SKM-1 (cell line): ENCODE measurements around the gene TBX19.

Source experiments
- DNase-seq: peaks from one replicate; lab custom pipeline; 2025; ENCODE audit not compliant: unreplicated experiment; lab: John Stamatoyannopoulos, UW

Gene TBX19

DNA sequence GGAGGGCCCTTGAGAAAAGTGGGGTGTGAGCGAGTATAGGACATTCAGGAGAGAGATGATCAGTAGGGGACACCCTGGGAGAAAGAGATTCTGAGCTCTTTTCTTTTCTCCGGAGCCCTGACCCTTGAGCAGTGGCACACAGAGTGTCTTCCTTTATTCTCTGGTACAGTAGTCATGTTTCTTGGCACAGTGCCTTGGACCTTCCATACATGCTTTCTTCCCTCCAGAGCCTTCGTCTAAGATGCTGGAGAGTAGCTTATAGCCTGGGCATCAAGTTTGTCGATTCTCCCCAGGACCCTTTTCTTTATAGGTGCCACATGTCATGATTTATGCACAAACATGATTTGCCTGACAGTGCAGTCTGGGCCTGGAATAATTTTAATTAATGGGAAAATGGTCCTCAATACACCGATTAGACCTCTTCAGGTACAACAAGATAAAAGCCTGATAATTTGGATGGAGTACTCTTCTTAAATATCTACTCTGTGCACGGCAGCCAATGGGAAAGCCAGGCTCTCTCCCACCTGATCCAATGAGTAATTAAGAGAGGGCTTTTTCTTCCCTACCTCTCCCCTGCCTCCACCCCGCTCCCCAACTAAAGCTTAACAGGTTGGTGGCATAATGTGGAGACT, at the start of gene TBX19:
TBX19 (plus strand) TSS at position 582 of the 632 bp plus-strand sequence. CDS start 214 bp downstream, outside the sequence.
- DNase-seq, result no peak

DNA sequence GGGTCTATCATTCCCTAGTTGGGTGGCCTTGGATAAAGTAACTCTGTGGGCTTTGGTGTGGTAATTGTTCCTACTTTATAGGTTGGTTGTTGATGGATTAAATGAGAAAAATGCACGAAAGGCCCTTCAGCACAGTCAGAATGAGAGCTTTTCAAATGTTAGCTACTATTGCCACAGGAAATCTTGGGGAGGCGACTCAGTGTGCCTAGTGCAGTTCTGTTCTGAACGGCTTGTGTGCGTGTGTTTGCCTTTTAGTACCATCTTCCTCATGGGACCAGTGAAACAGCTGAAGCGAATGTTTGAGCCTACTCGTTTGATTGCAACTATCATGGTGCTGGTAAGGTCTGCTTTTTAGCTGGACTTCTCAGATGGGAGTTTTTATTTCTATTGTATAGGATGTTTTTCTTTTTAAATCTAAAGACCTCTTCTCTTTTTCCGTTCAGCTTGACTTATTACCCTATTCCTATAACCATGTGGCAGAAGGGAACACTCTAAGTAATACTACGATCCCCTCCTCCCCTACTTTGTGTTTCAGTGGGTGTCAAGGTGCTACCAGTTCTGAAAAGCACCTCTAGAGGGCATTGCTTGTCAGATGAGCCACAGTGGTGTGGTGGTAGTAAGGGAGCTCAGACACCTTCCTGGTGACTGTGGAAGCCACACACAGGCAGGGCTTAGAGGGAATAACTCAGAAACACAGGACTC, 45.7 kb upstream of the TBX19 start:
- peak; percentile 84 for DNase-seq

DNA sequence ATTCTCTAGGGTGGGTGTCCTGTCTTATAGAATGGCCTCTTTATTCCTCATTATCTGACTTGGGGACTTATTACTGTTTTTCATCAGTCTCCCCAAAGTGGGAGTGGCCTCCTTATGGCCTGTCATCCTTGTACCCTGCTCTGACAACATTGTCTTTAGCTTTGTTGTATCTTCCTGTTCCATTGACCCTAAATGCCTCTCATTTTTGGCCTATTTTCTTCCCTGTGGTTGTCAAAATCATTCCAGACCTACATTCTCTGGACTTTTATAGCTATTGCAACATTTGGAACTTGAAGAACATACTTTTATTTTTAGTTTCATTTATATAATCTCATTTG, 45.2 kb upstream of the TBX19 start:
- no peak for DNase-seq

DNA sequence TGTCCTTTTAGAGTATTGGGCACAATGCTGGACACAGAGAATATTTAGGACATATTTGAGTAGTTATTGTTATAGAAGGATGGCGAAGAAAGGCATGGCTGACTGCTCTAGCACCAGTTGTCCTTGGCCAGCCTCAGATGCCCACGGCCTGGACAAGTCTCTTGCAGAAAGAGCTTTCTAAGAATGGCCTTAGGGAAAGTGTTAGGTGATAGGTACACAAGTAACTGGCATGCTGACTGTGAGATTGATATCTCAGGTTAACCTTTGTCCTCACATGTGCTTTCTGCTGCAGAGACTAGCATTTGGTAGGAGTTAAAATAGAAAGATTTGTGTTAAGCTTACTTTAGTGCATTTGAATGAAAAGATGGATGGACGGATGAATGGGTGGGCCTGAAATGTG, 44.7 kb upstream of the TBX19 start:
- DNase-seq, result no peak

GRCh38 chr1:168236836-168237611, 43.7 kb upstream of the TBX19 start:
- DNase-seq, result no peak

GRCh38 chr1:168243198-168243597, 37.5 kb upstream of the TBX19 start:
- no peak for DNase-seq

DNA sequence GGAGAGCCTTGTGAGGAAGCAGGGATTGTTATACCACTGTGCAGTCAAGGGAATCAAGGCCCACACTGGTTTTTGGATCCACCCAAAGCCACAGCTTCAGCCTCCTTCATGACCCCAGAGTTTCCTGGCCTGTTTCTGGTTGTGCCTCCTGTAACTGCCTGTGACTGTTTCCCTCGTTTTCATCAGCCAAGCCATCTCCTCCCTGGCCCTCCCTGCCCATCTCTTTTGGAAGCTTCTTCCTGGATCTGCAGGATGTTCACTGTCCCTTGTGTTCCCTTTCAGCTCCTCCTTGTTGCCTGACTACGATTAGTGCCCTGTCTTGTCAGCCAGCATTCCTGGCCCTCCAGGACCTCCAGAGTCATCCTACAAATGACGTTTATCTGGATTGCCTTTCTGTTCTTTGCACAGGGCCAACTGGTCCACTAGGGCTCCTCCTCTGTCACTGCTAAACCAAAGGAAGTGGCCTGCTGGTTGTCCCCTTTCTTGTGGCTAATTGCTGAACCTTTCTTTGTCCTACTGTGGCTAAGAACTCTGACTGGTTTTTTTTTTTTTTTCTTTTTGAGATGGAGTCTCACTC, 37.0 kb upstream of the TBX19 start:
- no peak for DNase-seq

GRCh38 chr1:168245042-168245441, 35.6 kb upstream of the TBX19 start:
- no peak for DNase-seq

DNA sequence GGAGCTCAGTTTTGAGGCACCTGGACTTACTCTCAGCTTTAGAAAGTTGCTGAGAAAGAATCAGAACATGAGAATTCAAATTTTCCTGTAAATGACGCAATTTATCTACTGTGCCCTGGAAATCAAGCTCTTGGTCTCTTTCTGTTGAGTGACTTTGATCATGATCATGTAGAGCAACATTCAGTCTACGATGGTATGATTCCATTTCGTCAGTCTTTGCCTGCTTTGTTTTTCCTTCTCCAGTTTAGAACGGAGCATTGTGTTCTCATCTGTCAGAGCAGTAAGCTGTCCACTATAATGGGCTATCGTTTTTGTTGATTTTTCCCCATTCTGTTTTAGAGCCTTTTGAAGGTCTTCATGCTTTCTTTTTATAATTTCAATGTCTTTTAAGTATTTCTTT, 34.2 kb upstream of the TBX19 start:
- no peak for DNase-seq

DNA sequence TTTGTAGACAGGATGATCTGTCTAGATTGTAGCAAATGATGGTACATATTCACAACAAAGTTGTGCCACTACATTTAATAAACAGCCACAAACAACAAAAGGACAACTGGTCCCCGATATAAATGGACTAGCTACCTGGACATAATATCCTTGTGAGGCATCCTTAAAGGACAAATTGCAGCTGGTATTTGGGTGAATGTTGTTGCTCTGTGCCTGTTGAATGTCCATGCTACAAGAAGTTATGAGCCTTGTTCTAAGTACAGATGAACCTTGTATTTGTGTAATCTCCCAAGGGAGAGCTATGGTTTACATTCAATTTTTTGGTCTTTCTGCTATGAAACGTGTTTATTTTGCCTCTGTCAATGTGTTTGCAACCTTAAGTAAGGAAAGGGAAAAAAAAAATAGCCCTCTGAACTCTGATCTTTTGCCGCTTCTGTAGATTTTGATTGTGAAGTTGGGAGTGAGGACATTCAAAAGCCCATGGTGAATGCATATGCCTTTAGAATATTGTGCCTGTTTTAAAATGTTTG, 28.4 kb upstream of the TBX19 start:
- DNase-seq, result no peak

DNA sequence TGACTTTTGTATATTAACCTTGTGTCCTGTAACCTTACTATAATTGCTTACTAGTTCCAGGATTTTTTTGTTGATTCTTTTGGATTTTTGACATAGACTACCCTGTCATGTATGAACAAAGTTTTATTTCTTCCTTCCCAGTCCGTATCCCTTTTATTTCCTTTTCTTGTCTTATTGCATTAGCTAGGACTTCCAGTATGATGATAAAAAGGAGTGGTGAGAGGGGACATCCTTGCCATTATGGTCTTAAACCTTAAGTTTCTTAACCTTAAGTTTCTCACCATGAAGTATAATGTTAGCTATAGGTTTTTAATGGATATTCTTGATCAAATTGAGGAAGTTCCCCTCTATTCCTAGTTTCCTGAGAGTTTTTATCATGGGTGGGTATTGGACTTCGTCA, 24.5 kb upstream of the TBX19 start:
- DNase-seq, result no peak

DNA sequence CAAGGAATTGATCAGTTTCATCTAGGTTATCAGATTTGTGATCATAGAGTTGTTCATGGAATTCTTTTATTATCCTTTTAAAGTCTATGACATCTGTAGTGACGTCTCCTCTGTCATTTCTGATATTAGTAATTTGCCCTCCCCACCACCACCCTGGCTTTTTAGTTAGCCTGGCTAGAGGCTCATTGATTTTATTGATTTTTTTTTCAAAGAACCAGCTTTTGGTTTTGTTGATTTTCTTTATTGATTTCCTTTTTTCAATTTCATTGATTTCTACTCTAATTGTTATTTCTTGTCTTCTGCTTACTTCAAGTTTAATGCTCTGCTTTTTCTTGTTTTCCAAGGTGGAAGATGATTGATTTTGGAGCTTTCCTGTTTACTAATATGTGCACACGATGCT, 23.3 kb upstream of the TBX19 start:
- no peak for DNase-seq

- no peak for DNase-seq
Measured at GRCh38 chr1:168259567-168259966, 21.1 kb upstream of the TBX19 start.

GRCh38 chr1:168260393-168260792, 20.3 kb upstream of the TBX19 start:
- no peak for DNase-seq

DNA sequence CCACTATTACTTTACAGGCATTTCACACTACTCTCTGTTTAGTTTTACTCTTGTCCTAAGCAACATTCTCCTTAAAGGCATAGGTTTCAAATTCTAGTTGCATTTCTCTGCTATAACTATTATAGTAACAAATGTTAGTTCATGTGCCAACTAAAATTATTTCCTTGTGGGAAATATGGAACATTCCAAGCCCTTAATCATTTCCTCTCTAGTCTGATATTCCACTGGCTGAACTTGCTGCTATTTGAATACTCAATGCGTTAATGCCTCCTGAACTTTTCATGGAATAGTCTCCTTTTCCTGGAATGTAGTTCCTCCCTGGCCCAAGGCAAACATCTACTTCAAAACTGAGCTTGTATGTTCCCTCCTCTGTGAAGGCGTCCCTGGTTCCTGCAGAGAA, 19.3 kb upstream of the TBX19 start:
- DNase-seq, result no peak

DNA sequence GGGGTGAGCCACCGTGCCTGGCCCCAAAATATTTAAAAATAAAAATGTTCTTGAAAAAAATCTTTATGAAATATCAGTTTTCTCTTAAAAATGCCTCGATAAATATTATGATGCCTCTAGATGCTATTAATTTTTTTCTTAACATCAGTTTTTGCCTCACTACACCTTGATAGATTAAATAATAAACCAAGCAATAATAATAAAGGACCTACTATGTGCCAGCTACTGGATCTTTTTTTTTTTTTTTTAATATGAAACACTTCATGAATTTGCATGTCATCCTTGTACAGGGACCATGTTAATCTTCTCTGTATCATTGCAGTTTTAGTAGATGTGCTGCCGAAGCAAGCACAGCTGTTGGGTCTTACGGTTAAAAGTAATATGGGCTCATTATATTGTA, 17.5 kb upstream of the TBX19 start:
- no peak for DNase-seq

- DNase-seq, result no peak
Measured at GRCh38 chr1:168264296-168264695, 16.4 kb upstream of the TBX19 start.

GRCh38 chr1:168265596-168265995, 15.1 kb upstream of the TBX19 start:
- DNase-seq, result no peak

DNA sequence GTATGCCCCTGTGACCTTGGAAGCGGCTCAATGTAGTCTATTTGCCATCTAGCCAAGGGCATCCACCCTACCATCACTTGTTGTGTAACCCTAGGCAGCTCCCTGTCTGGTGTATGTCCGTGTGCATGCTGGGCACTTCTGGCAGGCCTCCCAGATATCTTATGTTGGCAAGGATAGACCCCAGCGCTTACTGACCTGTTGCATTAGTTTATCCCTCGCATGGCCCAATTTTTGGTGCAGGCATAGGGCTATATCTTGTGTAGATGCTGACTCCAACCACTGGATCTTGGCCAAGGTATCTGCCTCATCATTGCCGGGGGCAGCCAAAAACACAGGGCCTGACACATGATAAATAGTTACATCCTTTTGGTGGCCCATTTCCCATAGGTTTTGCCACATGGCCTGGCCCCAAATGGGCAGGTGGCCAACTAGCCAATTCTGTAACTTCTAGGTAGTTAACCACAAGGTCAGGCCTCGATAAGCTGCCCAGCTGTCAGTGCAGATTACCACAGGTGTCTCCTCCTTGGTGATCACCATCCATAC, 14.0 kb upstream of the TBX19 start:
- DNase-seq, result no peak

DNA sequence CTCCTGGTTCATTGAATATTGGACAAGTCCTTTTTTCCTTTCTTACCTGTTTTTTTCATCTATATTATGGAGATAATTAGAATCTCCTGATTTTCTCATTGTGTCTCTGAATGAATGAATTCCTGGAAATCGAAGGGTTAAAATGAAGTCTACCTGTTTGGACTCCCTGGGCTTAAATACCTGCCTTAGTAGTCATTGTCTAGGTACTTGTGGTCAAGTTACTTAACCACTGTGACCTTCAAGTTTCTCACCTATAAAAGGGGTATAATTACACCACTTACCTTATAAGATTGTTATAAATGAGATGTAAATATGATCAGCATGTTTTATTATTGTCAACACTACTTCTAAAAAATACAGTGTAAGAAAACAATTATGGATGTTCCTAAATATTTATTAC, 9.0 kb upstream of the TBX19 start:
- no peak for DNase-seq

- DNase-seq, result no peak
Measured at GRCh38 chr1:168273575-168273974, 7.1 kb upstream of the TBX19 start.
